Measurements from ENCODE around the gene AFF3.

The AFF3 gene

DNA sequence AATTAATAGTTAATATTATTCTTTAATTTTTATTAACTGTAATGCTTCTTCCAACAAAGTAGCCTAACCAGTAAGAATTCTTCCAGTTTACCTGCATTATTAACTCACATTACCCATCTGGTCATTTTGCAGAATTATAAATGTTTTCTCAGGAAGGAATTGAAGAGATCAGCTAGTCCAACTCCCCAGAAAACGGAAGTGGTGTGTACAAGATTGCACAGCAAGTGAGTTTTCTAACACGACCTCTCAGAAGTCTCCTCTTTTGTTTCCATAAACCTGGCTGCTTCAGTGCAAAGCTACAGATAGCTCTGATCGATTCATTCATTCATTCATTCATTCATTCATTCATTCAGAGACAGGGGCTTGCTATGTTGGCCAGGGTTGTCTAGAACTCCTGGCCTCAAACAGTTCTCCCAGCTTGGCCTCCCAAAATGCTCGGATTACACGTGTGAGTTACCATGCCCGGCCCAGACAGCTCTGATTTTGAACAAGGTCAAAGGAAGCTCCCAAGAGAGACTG lies 523.8 kb downstream of the AFF3 start:
- DNase-seq = no peak

DNA sequence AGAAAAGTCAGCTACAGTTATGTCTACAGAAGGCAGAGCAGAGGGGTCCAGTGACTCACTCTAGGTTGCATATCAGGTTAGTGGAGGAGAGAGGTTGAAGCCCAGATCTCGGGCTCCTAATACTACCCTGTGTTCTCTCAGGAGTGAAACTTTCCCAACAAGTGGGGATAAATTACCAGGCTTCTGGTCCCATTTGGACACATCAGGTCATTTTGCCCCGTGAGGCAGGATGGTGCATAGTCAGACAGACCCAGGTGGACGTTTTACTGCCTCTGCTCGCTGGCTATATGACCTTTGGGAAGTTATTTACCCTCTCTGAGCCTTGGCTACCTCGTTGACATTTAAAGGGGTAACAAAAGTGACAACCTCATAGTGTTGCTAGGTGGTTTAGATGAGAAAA lies 524.6 kb downstream of the AFF3 start:
- DNase-seq = no peak

DNA sequence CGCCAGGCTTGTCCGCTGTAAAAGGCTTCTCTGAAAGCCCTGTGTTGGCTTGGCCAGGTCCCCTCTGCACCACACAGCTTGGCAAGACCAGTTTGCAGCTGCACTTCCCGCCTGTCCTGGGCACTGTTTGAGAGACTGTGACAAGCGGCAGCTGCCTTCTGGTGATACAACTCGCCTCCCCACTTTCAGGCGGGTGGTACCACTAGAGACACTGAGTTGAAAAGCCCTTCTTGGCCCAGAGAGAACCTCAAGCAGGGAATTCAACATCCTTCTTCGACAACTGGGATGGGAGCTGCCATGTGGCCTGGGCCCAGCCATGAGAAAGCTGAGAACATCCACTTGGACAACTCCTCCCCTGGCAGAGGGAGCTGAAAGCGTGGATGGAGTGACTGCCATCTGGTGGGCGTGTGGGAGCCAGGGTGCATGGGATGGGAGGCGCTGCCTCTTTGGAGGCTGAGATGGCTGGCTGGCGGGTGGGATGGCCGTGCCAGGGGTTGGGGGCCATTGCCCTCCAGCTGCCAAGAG lies 527.1 kb downstream of the AFF3 start:
- DNase-seq = no peak

DNA sequence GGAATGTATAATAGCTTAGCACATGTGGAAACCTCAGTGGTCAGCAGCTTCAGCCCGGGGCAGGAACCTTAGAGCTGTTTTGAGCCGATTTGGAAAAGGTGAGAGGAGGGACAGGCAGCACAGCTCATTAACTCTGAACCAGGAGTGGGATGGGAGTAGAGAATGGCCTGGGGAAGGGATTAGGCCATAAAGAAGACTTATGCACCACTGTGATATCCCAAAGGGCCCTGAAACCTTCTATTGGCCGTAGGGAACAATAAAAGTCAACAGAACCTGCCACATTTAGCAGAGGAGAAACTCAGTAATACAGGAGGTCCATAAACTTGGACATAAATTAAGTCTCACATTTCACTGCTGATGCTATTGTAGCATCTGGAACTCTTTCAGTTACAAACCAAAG lies 528.4 kb downstream of the AFF3 start:
- DNase-seq = no peak

DNA sequence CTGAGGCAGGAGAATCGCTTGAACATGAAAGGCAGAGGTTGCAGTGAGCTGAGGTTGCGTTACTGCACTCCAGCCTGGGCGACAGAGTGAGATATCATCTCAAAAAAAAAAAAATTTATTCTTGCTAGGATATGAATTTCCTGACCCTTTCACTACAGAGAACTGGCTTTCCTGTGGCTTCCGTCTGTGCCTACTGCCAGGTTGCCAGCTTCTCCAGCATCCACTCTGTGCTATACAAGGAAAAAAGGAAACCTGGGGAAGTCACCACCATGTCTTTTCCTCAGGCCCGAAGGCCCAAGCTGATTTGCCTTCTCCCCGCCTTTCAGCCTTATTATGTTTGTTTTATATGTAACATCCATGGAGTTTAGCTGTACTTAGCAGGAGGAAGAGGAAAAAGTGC lies 530.6 kb downstream of the AFF3 start:
- no peak for DNase-seq

DNA sequence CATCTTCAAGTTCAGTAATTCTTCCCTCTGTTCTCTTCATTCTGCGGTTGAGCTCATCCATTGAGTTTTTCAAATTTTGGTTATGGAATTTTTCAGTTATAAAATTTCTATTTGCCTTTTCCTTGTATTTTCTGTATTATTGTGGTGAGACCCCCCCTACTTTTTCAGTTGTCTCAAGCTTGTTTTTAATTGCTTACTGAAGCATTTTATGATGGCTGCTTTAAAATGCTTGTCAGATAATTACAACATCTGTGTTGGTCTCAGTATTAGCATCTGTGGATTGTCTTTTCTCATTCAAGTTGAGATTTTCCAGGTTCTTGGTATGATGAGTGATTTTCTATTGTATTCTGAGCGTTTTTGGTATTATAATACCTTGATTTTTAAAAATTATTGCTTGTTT lies 531.4 kb downstream of the AFF3 start:
- no peak for DNase-seq

DNA sequence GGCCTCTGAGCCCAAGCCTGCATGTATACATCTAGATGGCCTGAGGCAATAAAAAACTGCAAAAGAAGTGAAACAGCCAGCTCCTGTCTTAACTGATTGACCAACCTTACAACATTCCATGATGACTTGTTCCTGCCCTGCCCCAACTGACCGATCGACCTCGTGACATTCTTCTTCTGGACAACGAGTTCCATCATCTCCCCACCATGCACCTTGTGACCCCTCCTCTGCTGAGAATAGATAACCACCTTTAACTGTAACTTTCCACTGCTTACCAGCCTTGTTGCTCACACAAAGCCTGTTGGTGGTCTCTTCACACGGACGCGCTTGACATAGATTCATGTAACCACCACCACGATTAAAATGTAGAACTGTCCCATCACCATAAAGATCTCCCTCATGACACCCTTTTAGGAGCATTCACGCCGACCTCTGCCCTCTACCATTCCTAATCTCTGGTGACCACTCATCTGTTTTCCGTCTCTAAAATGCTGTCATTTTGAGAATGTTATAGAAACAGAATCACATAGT lies 532.5 kb downstream of the AFF3 start:
- DNase-seq = no peak

DNA sequence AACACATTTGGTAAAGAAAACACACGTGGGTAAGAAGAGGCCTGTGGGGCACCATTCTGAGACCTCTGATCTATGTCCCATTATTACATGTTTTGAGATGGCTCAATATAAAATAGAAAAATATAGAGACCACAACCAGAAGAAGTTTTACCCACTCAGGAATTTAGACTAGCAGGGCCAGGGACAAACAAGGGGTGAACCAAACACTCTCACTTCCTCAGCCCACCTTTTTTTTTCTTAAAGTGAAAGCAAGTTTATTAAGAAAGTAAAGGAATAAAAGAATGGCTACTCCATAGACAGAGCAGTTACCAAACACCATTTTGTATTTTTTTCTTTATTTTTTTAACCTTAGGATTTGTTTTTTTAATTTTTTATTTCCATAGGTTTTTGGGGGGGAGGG lies 533.5 kb downstream of the AFF3 start:
- DNase-seq = no peak

DNA sequence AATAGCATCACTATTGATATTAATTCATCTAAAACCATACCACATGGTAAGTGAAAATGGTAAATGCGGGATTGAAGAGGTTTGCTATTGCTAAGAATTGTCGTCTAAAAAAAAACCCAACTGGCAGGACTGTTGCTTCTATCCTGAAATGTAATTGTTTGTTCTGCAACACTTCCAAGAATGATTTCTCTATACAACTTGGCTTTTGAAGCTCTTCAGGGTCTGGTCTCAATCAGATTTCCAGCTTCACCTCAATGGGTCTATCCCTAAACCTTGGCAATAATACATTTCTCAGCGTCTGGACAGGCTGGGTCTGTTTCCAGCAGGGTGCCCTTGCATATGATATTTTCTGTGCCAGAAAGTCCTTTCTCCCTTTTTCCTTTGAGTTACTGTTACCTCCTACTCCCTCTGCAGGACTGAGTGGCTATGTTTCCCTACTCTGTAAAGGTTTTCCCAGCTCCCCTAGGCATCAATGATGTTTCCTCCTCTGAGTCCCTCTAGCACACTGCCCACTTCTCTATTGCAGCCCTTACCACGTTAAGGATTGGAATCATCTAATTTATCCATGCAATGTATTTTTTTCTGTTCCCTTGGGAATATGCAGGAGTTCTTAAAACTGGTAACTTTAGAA lies 534.4 kb downstream of the AFF3 start:
- no peak for DNase-seq

DNA sequence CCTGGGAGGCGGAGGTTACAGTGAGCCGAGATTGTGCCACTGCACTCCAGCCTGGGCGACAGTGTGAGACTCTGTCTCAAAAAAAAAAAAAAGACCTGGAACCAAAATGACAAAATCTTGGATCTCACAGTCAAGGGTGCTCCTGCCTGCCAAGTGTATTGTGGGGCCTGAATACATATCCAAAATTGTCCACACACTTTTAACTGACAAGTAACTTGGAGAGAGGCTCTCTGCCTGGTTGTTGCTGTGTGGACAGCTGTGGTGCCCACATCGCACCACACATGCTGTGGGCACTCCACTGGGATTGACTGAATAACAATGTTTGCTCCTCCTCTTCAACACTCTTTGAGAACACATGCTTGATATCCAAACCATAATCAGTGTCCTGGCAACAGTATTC lies 534.9 kb downstream of the AFF3 start:
- no peak for DNase-seq

DNA sequence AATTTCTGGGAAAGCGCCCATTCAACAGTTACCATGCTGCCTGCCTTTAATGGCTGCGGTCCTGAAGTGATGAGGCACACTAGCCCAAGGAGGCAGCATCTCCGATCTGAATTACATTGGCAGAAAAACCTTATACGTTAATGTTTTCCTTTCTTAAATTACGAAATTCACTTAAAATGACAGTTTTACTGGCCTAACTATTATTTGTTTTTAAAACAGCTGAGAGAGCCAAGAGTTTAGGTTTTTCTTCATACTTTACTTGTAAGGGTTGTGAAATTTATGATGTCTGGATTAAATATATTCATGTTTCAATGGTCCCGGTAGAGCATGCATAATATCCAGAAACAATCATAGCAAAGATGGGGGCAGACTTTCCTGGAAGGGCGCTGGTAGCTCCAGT lies 537.4 kb downstream of the AFF3 start:
- DNase-seq = no peak

DNA sequence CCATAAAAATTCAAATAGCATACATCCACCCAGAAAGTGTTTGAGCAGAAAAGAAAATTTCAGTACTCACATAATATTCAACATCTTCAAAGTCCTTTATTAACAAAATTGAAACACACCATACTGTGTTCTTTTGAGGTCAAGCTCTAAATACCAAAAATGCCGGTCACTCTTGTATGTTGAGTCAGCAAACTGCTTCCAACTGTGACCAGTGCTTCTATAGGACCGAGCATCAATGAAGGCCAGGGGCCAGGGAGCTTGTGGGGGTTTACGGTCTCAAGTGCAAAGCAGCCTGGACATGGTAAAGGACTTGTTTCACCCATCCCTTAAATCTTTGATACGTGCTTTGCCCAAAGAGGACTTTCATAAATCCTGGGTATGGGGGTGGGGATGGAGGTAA lies 539.9 kb downstream of the AFF3 start:
- no peak for DNase-seq

DNA sequence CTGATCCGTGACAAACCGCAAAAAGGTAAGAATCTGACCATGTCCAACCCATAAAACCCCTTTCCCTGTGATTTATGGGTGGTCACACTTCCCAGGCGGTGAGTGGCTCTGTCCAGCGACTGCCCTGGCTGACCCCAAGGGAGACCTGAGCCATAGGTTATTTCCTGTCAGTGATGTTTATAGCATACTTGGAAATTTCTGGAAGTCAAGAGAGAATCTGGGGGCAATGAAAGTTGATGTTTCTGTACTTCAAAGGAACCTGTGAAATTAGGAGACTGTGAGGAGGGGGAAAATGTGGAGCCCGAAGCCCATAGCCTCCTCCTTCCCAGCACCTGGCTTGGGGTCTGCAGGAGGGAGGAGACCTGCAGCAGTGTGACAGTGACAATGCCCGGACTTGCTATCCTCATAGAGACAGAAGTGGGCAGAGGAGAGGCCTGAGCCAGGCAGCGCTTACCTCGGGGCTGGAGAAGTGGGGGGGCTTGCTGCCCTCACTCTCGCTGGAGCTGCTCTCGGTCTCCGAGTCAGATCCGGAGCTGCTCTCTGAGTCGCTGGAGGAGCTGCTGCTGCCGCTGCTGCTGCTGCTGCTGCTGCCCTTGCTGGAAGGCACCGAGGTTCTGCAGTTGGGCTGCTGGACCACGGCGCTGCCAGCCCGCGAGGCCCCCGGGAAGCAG lies 541.3 kb downstream of the AFF3 start:
- DNase-seq = no peak

DNA sequence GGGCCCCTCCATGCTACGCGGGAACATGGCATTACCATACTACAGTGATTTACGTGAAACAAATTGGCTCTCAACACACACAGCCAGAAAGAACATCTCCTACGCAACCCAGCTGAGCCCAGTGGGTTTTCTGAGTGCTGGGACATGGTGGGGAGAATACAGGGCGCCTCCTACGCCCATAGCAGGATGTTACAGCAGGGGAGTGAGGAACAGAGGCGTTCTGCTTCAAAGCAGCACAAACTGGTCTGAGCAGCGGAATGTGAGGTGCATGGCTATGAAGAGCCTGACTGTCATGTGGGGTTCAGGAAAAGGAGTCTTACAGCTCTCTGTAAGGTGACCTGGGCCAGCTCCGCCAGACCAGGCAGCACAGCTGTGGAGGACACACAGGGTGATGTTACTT lies 543.9 kb downstream of the AFF3 start:
- no peak for DNase-seq

DNA sequence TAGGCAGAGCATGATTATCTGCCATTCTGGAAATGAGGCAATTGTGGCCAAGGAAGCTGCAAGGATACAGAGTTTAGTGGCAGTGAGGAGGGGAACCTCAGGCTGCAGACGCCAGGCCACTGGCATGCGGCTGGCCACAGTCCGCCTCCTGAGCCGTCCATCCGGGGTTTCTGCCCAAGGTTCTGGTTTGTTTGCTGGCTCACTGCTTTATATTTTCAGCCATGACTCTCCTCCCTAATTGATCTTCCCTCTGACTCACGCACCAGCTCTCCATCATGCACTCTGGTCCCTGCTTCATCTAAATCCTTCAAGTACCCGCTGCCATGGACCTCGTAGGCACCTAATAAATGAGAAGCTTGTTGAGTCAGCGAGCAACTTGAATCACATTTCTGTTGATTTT lies 544.8 kb downstream of the AFF3 start:
- DNase-seq = no peak

DNA sequence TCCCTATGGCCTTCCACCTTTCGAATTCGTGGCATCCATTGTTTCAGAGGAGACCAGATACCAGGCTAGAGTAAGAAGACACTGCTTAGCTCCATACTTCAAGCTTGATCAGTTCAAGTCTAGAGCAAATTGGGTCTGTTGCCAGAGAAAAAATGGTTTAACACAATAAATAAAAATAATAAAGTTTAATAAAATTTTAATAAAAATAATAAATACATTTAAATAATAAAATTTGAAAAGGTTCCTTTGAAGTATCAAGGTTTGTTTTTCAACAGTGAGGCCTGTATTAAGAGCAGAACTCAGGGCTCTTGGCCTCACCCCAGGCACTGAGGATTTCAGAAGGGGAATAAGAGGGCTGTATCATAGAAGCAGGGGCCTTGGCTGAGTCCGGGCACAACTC lies 547.0 kb downstream of the AFF3 start:
- no peak for DNase-seq

DNA sequence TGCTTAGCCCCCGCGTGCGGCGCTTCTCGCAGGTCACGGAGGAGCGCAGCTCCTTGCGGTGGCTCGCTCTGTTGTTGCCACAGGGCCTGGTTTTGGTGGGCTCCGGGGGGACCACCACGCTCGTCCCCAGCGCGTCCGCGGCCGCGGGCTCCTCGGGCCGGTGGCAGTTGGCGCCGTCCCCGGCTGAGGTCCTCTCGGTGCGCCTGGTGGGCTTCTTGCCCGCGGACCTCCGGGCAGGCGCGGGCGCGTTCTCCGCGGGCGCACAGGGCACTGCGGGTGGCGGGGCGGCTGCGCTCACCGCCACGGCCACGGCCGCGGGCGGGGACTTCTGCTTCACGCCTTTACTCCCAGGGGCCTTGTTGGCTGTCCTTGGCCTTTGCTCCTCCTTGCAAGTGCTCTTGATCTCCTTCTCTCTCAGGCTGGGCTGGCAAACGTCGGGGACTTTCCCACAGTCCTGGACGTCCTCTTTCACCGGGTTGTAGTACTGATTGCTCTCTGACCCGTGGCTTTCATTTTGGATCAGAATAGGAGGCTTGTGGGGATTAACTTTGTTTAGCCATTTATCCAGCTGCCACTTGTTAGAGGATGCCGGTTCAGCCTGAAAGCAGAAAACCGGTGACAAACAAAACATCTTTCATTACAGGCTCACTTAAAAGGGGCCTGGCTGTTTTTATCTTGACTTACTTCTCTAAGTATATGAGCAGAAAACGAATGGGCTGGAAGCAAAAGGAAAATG lies 548.5 kb downstream of the AFF3 start:
- DNase-seq = no peak

DNA sequence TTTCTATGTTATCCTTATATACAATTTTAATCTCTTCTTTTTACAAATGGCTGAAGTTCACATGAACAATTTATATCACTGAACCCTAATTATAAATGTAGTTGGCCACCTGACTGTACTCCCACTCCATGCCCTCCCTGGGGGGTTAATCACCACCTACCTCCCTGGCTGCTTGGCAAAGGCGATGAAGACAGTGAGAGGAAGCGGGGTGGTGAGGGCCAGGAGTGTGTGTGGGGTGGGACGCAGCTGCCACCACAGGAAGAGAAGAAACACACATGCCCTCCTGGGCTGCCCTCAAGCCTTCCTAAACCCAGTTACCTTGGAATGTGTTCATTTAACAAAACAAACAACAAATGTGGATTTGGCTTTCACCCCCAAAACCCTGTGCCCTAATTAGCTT lies 565.6 kb downstream of the AFF3 start:
- no peak for DNase-seq

DNA sequence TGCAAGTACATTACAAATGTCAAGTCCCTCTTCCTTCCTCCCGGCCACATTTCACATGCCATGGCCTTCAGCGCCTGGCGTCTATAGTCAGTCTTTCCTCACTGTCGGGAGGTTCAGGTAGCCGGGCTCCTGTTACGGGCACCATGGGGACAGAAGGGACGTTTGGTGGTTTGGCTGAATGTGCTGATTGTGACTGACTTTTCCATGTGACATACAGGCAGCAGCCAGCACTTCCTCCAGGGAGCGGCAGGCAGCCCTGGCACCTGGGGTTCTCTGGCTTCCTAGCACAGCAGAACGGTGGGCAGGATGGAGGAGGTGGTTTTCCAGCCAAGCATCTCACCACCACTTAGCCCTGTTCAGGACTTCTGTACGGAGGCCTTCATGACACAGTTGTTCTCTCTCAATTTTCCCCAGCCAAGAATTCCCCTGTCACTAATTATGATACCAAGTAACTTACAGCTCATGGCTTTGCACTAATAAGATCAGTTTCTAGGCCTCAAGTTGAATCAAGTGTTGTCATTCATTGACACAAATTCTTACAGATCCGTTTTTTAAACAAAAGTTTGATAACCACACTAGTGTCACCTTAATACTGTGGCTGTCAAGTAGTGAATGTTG lies 568.6 kb downstream of the AFF3 start:
- no peak for DNase-seq

DNA sequence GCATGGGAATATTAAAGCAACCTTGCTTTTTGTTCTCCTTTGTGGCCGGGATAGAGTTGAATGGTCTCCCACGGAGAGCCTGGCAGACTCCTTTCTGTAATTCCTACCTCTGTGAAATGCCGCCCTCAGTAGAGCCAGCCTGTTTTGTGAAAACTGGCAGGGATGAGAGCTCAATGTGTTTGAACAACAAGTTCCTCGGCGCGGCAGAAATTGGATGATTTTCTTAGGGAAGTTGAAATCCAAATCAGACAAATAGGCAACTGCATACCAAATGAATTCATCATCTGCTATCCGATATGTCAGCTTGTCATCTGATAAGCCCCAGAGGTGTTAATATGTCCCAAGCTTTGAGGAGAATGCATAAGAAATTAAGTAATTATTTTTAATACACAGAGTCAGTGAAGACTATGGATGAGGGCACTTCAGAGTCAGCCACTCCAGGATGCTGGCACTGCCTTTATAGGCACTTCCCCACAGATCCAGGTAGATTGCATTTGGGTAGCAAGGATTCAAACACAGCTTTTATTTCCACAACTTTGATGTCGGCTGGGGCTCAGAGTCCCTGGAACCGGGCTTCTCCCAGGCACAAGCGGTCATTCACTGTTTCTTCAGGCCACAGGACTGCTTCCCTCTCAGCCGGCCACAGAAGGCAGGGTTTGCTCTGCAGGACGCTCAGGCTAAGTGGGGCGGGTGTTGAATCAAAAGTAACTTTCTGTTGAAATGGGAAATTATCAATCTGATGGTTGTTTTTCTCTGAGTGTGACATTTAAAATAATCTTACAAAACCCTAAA lies 569.8 kb downstream of the AFF3 start:
- no peak for DNase-seq

DNA sequence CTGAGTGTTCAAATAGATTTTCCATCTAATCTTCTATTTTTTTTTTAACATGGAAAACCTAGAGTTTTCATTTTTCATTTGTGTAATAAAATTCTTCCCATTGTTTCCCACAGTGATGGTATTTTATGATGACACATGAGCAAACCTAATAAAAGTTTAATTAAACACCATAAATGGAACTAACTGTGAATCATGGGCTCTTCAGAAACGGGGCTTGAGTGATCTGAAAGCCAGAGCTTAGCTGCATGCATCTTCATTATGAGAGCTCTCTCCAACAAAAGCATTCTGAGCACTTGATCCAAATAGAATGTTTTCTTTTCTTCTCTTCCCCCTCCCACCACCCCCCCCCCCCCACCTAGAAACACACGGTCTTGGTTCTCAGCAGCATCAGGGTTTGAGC lies 570.4 kb downstream of the AFF3 start:
- no peak for DNase-seq

DNA sequence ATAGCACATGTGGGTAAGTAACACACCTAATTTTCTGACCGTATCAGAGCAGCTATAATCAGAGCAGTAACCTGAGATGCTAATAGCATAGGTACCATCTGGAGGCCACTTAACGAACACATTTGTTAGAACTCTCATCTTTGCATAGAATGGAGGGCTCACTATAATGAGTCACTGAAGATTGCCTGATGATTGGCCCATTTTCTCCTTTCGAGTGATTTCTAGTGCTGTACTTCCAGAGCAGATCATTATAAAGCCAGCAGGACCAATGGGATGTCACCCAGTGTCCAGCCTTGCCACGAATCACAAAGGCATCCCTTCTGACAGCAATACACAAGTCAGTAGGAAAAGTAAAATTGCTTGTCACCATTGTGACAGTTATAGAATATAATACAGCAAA lies 570.9 kb downstream of the AFF3 start:
- DNase-seq = no peak

Data from CD4-positive, alpha-beta T cell treated with Interleukin-21 for 1 hour (primary cell).